GM18511 (cell line): ENCODE data around the gene CATSPER2.
A peak's percentile ranks its signal among the peaks of the same experiment; 100 is the strongest.
"Not testable (repeated sequence)": the region's sequence is repeated elsewhere in the genome, so short reads cannot be mapped to it uniquely, and the experiment has no call there.

ENCODE experiments used
- ATAC-seq: cut with Tn5 transposase; IDR thresholded peaks from one replicate; pipeline ENCODE4 v1.9.1; 2021; ENCODE audit warnings: mild to moderate bottlenecking, moderate library complexity; ENCODE audit not compliant: unreplicated experiment

CATSPER2 gene

DNA sequence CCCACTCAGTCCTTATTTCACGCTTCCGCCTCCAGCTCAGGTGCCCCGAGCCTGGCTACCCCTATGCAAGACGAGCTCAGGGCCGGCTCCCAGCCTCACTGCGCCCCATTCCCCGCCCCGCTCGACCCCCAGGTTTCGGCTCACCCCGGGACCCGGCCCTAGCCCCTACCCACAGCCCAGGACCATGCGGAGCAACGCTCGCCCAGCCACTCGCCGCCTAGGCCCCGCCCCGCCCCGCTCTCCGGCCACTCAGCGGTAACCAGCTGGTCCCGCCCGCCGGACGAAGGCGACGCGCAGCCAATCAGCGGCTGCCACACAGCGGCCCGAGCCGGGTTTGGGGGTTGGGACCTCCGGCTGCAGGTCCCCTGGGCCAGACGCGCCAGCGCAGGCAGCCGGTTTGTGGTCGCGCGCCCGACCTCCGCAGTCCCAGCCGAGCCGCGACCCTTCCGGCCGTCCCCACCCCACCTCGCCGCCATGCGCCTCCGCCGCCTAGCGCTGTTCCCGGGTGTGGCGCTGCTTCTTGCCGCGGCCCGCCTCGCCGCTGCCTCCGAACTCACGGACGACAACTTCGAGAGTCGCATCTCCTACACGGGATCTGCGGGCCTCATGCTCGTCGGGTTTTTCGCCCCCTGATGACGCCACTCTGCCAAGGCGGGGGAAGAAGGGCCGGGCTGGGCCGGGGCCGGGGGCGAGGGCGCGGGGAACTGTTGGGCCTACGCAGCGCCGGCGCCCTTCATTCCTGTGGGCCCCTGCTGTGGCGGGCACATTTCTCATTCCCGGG lies at the start of gene CATSPER2:
Gene CATSPER2 (minus strand): TSS at position 196 of the 781 bp plus-strand sequence. CDS start 783 bp downstream, outside the sequence.
- ATAC-seq = no peak

DNA sequence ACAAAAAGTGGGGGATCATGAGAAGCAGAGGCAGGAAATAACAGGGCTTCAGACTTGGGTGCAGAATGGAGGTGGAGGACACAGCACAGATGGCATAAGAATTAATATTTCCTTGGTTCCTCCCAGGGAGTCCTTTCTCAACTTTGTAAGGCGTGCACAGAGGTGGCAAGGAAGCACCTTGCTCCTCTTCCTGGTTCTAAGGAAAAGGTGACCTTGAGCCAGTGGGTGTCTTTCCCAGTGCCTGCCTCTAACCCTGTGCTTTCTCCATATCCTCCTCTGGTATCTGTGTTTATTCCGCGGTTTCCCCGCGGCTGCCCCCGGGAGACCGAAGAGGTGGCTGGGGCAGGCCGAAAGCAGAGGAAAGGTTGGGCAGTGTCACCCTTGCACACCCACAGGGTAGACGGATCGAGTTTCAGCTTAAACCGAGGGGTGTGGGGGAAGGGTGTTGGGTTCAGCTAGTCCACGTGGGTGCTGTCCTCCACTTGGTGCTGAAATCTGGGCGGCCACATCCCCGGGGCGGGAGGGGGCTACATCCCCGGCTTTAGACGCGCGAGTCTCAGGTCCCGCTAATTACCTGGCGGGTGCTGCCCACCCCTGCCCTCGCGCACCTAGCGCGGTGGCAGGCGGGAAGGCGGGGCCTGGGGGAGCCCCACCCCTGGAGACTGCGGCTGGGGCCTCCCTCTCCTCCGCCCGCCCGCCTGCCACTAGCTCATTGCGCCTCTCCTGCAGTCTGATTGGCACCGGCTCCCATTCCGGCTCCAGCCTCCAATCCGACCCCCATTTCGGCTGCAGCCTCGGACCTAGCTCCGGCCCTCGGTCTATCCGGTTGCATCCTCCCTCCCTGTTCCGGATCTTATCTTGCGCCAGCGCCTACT lies 44.7 kb upstream of the CATSPER2 start, which contains the start of gene CKMT1A:
Gene CKMT1A (plus strand): TSS at position 712 of the 875 bp plus-strand sequence. CDS start 192 bp downstream, outside the sequence.
- not testable (repeated sequence) for ATAC-seq

DNA sequence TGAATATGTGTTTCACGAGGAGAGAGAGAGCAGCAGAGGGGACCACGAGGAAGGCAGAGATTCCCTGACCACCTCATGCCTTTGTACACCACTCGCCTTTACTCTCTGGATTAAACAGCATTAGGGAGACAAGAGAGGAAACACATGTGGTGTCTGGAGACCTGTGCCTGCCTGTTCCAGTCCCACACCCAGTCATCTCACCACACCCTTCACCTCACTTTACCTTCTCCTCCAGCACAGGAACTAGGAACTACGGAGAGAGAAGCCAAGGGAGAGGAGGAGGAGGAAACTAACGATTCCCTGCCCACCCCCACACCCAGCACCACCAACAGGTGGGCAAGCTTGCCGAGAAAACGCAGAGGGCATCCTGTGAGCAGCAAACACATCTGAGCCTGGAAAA lies 44.0 kb upstream of the CATSPER2 start:
- not testable (repeated sequence) for ATAC-seq

DNA sequence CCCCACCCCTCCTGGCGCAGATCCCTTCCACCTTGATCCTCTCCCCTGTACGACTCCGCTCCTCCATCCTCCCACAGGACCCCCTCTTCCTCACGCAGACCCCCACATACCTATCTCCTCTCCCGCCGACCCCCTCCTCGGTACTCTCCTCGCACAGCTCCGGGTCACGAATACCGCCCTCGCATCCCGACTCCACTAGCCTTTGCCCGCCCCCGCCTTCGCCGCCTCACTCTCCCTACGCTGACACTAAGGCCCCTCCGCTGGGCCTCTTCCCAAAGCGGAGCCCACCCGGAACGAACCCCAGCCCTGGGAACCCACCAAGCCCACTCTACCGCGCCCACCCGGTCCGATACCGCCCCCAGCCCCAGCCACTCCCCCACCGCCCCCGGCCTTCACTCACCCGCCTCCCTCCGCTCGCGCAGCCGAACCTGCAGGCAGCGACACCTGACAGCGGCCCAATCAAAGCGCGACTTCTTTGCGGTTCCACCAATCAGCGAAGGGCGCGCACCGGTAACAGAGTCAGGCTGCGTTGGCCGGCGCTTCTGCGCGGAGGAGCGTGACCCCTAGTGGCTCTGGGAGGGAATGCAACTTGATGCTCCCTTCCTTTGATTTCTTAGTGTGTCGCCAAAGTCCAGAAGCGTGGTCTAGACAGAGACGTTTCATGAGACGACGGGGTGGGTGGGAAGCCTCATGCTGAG lies 41.1 kb upstream of the CATSPER2 start:
- ATAC-seq = peak; percentile 98

DNA sequence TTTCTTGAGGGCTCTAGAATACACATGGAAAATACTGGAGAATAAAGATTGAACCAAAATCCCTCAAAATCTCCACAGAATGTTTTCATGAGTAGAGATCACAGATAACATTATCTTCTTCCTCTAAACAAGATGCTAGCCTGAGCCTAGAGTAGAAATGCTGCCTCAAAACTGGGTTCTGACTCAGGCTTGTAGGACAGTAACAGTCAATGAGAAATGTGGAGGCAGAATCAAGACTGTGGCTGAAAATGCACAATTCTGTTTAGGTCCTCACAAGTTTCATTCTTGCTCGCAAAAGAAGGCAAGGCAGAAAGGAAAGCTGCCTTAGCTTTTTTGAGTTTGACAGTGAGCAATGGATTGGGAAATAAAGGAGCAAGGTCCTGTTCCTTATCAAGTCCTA lies 25.5 kb upstream of the CATSPER2 start:
- ATAC-seq = not testable (repeated sequence)

DNA sequence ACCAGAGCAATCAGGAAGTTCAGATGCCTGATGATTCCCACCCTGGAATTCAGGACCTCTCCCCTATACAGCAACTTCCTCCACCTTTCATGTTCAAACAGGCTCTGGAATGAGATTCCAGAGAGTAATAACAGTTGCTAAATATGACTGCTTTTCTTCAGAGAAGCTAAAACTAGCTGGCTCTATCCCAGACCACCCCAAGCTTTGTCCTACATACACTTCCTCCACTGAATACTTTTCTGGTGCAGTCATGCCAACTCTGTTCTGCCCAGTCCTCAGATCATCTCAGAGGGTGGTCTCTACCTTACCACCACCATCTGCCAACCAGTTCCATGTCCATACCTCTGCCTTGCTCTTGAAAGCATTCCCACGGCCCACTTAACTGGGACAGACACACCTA lies 17.5 kb upstream of the CATSPER2 start:
- not testable (repeated sequence) for ATAC-seq

DNA sequence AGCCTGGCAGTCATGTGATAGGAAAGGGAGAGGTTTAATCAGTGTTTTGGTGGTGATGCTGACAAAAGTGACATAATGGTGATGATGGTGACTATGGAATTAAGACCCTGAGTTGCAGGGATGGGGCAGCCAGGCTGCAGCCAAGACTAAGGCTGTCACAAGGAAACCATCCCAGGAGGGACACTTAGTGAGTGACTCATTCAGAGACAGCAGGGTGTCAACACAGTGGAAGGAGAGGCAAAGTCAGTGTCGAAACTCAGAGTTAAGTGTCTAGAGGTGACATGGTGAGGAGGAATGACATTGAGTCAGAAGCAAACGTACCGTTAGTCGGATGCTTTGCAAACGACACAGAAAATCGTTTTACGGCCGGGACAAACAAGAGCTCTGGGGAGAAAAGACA lies 14.7 kb upstream of the CATSPER2 start:
- ATAC-seq = not testable (repeated sequence)

DNA sequence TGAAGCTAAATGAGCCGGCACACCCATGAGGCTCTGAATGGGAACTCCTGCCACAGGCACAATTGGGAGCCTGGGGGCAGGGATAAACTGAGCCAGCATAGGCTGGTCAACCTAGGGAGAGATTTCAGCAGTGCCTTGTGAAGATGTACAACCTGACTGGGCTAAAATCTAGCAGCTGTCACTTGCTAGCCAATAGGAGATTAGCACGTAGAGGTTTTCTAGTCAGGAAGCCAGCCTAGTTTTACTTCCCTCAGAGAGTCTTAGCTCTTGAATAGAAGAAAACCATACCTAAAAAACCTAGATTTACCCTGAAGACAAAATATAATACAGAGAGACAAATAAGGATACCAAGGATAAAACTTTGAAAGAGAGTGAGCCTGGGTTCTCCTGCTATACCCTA lies 13.6 kb upstream of the CATSPER2 start:
- ATAC-seq = not testable (repeated sequence)

DNA sequence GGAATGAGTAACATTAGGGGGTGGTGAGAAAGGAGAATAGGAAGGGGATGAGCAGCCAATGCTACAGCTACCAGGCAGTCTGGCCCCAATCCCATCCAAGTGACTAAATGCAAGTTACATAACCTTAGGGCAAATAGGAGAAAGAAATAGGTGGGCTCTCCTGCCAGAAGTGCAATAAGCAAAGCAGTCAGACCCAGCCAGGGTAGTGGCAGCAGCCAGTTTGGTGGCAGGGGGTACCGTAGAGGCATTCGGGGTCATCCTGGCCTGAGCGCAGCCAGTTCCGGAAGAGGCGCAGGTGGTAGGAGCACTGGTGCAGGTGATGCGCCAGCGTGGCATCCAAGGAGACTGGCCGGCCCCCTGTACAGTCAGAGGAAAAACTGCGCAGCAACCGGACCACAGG lies 11.1 kb upstream of the CATSPER2 start:
- ATAC-seq = not testable (repeated sequence)

DNA sequence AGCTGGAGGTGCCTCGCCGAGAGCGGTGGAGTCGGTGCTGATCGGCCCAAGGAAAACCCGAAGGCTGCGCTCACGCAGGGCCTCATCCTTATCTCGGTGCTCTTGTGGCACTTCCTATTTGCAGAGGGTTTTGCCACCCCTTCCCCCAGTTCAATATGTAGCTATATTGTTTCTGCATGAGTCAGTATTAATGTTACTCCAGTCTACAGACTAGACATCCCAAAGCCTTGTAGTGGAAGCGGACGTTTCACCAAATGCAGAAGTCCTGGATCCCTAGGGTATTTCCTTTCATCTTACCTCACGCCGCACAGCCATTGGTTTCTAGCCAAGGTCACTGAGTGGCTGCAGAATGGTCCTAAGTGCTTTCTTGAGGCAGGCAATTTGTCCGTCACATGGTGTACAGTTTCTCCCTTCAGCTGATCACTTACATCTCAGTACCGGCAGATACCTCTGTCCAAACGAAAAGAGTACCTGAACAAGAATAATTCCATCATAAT lies 834 bp upstream of the CATSPER2 start:
- not testable (repeated sequence) for ATAC-seq

DNA sequence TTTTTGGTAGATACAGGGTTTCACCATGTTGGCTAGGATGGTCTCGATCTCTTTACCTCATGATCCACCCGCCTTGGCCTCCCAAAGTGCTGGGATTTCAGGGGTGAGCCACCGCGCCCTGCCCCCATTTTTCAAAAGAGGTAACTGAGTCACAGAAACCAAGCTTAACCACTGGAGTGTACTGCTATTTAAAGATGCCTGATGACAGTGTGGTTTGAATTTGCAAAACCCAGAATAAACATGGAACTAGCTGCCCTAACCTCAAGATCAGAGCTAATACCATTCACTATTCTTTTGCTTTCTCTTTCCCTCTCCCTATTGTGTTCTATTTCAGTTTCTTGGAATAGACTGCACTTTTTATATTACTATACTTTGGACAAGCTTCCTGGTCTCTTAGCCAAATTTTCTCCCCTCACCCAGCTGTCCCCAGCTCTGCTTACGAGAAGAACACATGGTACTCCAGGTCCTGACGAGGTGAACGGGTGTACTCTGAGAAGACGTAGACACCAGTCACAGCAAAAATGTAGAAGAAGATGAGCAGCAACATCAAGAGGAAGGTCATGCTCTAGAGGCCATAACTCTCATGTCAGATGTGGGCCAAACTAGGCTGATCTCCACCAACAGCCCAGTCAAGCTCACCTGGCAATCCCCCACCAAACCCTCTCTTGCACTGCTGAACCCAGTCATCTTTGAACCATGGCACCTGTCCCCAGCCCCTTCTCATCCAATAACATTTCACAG lies 10.0 kb downstream of the CATSPER2 start:
- ATAC-seq = not testable (repeated sequence)

DNA sequence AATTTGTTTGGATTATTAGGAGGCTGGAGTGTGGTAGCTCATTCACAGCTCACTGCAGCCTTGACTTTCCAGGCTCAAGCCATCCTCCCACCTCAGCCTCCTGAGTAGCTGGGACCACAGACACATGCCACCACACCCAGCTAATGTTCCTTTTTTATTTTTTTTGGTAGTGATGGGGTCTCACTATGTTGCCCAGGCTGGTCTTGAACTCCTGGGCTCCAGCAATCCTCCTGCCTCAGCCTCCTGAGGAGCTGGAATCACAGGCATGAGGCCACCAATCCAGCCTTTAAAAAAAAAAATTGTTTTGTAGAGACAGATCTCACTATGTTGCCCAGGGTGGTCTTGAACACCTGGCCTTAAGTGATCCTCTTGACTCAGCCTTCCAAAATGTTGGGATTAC lies 21.7 kb downstream of the CATSPER2 start:
- not testable (repeated sequence) for ATAC-seq

DNA sequence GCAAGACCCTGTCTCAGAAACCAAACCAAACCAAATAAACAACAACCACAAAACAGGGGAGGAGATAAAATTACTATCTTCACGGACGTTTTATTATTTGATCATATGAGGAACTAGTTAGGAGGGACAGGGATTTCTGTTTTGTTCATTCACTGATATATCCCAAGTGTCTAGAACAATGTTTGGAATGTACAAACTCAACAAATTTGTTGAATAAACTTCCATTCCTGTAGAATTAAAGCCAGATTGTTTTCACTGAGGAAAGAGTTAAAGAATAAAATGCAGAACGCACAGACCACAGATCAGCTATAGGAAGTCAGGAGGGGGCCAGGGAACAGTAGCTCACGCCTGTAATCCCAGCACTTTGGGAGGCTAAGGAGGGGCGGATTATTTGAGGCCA lies 23.5 kb downstream of the CATSPER2 start:
- ATAC-seq = no peak

DNA sequence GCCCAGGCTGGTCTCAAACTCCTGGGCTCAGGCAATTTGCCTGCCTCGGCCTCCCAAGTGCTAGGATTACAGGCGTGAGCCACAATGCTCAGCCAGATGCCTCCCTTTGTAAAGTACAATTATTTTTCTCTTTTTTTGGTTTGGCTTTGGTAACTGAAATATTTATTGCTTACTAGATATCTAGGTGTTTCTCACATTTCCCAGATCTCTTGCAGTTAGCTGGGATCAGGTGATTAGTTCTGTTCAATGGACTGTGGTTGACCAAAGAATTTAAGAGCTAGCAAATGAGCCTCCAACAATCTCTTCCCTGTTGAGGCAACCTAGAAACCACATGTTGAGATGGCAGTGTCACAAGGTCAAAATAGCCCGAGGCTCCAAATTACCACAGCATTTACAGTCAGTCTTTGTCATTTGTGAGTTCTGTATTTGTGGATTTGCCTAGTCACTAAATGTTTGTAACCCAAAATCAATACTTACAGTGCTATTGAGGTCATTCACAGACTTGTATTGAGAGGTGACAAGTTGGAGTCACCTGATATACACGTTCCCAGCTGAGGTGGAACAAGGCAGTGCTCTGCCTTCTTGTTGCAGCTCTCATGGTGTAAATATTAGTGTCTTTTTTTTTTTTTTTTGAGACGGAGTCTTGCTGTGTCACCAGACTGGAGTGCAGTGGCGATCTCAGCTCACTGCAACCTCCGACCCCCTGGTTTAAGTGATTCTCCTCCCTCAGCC lies 26.4 kb downstream of the CATSPER2 start:
- not testable (repeated sequence) for ATAC-seq

DNA sequence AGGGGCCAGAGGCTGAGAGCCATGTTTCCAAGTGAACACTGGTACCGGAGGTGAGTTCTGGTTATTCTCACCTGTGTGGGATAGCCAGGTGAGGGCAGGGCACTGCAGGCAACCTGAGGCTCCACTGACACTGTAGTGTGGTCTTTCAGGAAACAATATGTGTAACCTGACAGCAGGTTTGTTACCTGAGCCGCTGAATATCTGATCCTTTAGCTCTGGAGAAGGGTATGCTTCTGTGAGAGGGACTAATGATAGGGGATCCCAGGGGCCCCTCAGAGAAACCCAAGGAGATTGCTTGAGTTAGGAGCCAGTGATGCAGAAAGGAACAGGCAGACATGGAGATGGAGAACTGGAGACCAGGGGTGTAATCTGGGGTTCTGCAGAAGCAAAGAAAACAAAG lies 29.9 kb downstream of the CATSPER2 start, which contains the start of gene STRC:
Gene STRC (minus strand): TSS at position 101 of the 400 bp plus-strand sequence. CDS start 78 bp downstream, at position 23.
- ATAC-seq = not testable (repeated sequence)

DNA sequence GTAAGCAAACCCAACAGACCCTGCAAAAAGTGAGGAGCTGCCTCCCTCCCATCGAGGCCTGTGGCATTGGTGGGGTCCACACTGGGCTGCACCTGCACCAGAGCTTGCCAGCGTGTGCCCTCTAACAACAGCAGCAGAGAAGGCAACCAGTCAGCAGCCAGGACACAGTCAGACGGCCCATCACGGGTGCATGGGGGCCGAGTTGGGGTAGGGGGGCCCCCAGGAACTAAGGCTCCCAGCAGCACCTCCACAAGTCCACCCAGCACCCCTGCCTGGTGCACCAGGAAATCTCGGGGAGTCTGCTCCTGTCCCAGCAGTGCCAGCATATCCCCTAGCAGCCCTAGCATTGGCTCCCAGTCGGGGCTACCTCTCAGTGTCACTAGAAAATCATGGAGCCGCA lies 30.9 kb downstream of the CATSPER2 start:
- ATAC-seq = not testable (repeated sequence)

DNA sequence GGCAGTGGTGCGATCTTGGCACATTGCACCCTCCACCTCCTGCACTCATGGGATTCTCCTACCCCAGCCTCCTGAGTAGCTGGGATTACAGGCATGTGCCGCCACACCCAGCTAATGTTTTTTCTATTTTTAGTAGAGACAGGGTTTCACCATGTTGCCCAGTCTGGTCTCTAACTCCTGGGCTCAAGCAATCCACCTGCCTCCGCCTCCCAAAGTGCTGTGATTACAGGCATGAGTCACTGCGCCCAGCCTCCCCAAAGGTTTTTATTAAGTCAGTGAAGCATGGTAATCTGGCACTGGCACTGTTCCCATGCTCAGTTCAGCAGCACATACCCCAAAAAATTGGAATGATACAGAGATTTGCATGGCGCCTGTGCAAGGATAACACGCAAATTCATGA lies 46.4 kb downstream of the CATSPER2 start:
- not testable (repeated sequence) for ATAC-seq

DNA sequence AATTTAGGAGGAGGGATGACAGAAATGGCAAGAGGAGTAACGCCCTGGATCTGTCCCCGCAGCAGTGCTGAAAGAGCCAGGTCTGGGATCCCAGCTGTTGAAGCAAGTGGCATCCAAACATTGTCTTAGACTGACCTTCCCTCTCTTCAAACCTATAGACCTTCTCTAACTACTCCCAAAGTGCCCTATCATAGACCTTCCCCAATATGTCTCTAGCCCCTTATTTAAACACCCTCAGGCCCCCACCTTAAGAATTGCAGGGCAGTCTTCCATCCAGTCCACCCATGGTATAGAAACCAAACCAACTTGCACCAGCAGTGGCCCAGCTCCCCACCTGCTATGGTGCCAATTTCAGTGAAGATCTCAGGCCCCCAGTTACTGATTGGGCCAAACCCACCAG lies 48.4 kb downstream of the CATSPER2 start:
- ATAC-seq = not testable (repeated sequence)

DNA sequence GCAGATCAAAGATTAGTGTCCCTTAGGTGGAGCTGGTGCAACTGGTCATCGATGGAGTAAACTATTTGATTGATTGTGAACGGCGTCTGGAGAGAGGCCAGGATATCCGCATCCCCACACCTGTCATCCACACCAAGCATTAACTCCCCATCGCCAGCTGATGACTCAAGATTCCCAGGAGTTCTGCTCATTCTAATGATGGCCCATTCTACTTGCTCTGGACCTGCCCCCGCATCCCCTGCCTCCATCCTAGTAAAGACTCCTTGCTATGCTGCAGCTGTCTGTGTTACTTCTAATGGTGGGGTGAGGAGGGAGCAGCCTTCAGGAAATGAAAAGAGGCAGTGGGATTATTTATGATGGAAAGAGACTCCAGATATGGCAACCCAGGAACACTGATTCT lies 49.5 kb downstream of the CATSPER2 start:
- not testable (repeated sequence) for ATAC-seq
